Measurements from ENCODE around the gene OOEP. TPM values are rescaled to one million over a fixed set of nuclear protein-coding genes. Genes with fewer than 3 reads are reported as not detected.
A peak's percentile ranks its signal among the peaks of the same experiment; 100 is the strongest.

Gene OOEP
- total and polyA plus RNA-seq, 2 of the 13 experiments (the other 11 are each of a cell fraction or from before 2014, with no cell fraction given): not detected

- TF ChIP-seq ZNF609 (CRISPR knock-in tag; IDR thresholded peaks at IDR 0.05; ENCODE audit: borderline replicate concordance) (no peak), CCAR2 (optimal IDR thresholded peaks at IDR 0.05; ENCODE audit: low read depth, low read length) (no peak), ZNF773 (CRISPR knock-in tag; IDR thresholded peaks at IDR 0.05; ENCODE audit: borderline replicate concordance) (no peak), ZNF746 (CRISPR knock-in tag; IDR thresholded peaks at IDR 0.05) (no peak), IKZF5 (CRISPR knock-in tag; IDR thresholded peaks at IDR 0.05) (no peak), DPF2 (CRISPR knock-in tag; IDR thresholded peaks at IDR 0.05; ENCODE audit: borderline replicate concordance, low read depth) (no peak)
Measured at GRCh38 chr6:73413102-73413501, 43.4 kb upstream of the OOEP start (continued).

DNA sequence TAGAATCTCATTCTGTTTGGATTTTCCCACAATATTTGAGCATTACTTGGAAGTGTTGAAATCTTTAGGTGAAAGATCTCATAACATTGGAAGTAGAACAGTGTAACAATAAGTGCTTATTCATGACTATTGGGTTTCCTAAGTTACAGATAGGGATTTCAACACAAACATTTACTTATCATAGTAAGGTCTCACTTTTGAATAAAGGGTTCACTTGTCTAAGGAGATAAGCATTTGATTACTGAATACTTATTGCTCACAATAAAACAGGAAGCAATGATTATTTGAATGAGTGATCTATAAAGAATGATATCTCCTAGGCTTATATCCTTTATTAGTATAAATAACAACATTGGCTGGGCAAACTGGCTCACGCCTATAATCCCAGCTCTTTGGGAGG lies 39.7 kb upstream of the OOEP start:
- no TSS peak for BruUV-seq (replicated peaks)

More for the DNA sequence above, 39.7 kb upstream of the OOEP start:
- in situ Hi-C loops (cut with HindIII; ENCODE audit: extremely low pct_ligation_motif_present, low pct_unique_long_range_greater_than_20kb) (no loop called here), intact Hi-C loops (cut with micrococcal nuclease; ENCODE audit: unreplicated experiment) (no loop called here)
- ChIA-PET POLR2A (no interaction called here), CTCF (ENCODE audit: low intra/inter-chr PET ratio, low total read pairs) (no interaction called here)
- 0% methylated on average over 1 of the region's 1 CpG for WGBS (ENCODE audit: low lambda C conversion rate)
- Histone ChIP-seq H3K4me2 (ENCODE audit: low read depth, low read length) (no peak overlapping the region), H3K27me3 (ENCODE audit: control insufficient read depth in 1 of 2, insufficient read depth in 2 of 2, low read length in 2 of 2) (no peaks in the 10 kb centered on the region), H3K4me3 (replicated peaks in 1 of 3; ENCODE audit: insufficient read depth in 1 of 3, low read depth in 2 of 3, low read length in 3 of 3) (no peak overlapping the region), H3K79me2 (ENCODE audit: insufficient read depth, low read length) (no peaks in the 10 kb centered on the region), H4K20me1 (ENCODE audit: insufficient read depth, low read length) (no peaks in the 10 kb centered on the region), H3K27ac (ENCODE audit: extremely low read length, insufficient read depth, low read length) (no peak overlapping the region), H3K4me1 (ENCODE audit: insufficient read depth, low read length) (peaks cover 9% of the 10 kb centered on the region; the same call in 1 of the 2 replicates), H2AFZ (ENCODE audit: low read length) (no peak overlapping the region), H3K9me3 (ENCODE audit: low read length) (no peaks in the 10 kb centered on the region), H3K9ac (ENCODE audit: insufficient read depth, low read depth, low read length) (no peak overlapping the region), H3K36me3 (replicated peaks in 1 of 2; ENCODE audit: control insufficient read depth in 1 of 2, insufficient read depth in 2 of 2, low read length in 2 of 2) (no peaks in the 10 kb centered on the region)
- FAIRE-seq: no peak
- DNase-seq (ENCODE audit: low spot score): peak; percentile 46
- ATAC-seq: no peak; the same call in 2 of the 3 replicates
- no peak for TF ChIP-seq ZBTB37 (CRISPR knock-in tag; IDR thresholded peaks at IDR 0.05)
- TF ChIP-seq SOX13 (IDR thresholded peaks at IDR 0.05): no peak
- 0 out of 4 replicates have a peak, but pooled peaks of 1 of the 2 experiments have one; percentile 22 for TF ChIP-seq SOX13 (CRISPR knock-in tag; conservative IDR thresholded peaks at IDR 0.05 in 1 of 2, IDR thresholded peaks at IDR 0.05 in 1 of 2)
- TF ChIP-seq ZNF737 (CRISPR knock-in tag; IDR thresholded peaks at IDR 0.05; ENCODE audit: borderline replicate concordance): no peak
- peak in 1 of 2 experiments; percentile 19; a peak in 1 of 4 replicates for TF ChIP-seq MAFK (conservative IDR thresholded peaks at IDR 0.05 in 1 of 2, IDR thresholded peaks at IDR 0.05 in 1 of 2; ENCODE audit: low read length in 2 of 2)
- TF ChIP-seq ZNF18 (CRISPR knock-in tag; IDR thresholded peaks at IDR 0.05; ENCODE audit: insufficient replicate concordance): no peak
- no peak for TF ChIP-seq PITX1 (CRISPR knock-in tag; IDR thresholded peaks at IDR 0.05)

All from HepG2 (cell line).